EL (cell line): ENCODE data around the gene ADGRA3.

Experiments
- DNase-seq: peaks from one replicate; pipeline ENCODE4 v3.0.0-alpha.2; 2016

Gene ADGRA3

GRCh38 chr4:22504922-22505321, 10.9 kb downstream of the ADGRA3 start:
- DNase-seq = no peak

GRCh38 chr4:22504447-22504846, 11.4 kb downstream of the ADGRA3 start:
- DNase-seq = no peak

GRCh38 chr4:22502895-22503814, 12.7 kb downstream of the ADGRA3 start:
- no peak for DNase-seq

GRCh38 chr4:22501715-22502095, 14.2 kb downstream of the ADGRA3 start:
- DNase-seq = no peak

- DNase-seq = peak; percentile 67
Measured at GRCh38 chr4:22500831-22501714, 14.8 kb downstream of the ADGRA3 start.

- DNase-seq = no peak
Measured at GRCh38 chr4:22500128-22500611, 15.7 kb downstream of the ADGRA3 start.

GRCh38 chr4:22498866-22499265, 17.0 kb downstream of the ADGRA3 start:
- DNase-seq = no peak

- DNase-seq = no peak
Measured at GRCh38 chr4:22496165-22496813, 19.6 kb downstream of the ADGRA3 start.

- DNase-seq = no peak
Measured at GRCh38 chr4:22493523-22493922, 22.3 kb downstream of the ADGRA3 start.

- no peak for DNase-seq
Measured at GRCh38 chr4:22492987-22493386, 22.9 kb downstream of the ADGRA3 start.

GRCh38 chr4:22491939-22492338, 23.9 kb downstream of the ADGRA3 start:
- DNase-seq = no peak

- no peak for DNase-seq
Measured at GRCh38 chr4:22490718-22491315, 25.0 kb downstream of the ADGRA3 start.

- no peak for DNase-seq
Measured at GRCh38 chr4:22488106-22488505, 27.8 kb downstream of the ADGRA3 start.

- no peak for DNase-seq
Measured at GRCh38 chr4:22487328-22487727, 28.5 kb downstream of the ADGRA3 start.

GRCh38 chr4:22486276-22486675, 29.6 kb downstream of the ADGRA3 start:
- no peak for DNase-seq

- DNase-seq = peak; percentile 34
Measured at GRCh38 chr4:22485737-22486136, 30.1 kb downstream of the ADGRA3 start.

GRCh38 chr4:22483551-22483981, 32.3 kb downstream of the ADGRA3 start:
- peak; percentile 75 for DNase-seq

GRCh38 chr4:22482250-22483127, 33.4 kb downstream of the ADGRA3 start:
- DNase-seq = no peak

- DNase-seq = no peak
Measured at GRCh38 chr4:22480675-22481327, 35.1 kb downstream of the ADGRA3 start.

- no peak for DNase-seq
Measured at GRCh38 chr4:22478426-22478825, 37.4 kb downstream of the ADGRA3 start.

GRCh38 chr4:22477813-22478182, 38.1 kb downstream of the ADGRA3 start:
- no peak for DNase-seq
